ENCODE data around the gene PGC. TPM values are rescaled to one million over a fixed set of nuclear protein-coding genes. Genes with fewer than 3 reads are reported as not detected.
"Not testable (repeated sequence)": the region's sequence is repeated elsewhere in the genome, so short reads cannot be mapped to it uniquely, and the experiment has no call there.

PGC gene
- total RNA-seq, 1 donor from 2014 or later: not detected

GRCh38 chr6:41779336-41779735, 32.1 kb upstream of the PGC start:
- DNase-seq (no peak), ATAC-seq (ENCODE audit: poor library complexity) (no peak)
- intact Hi-C loops (cut with DNase I): loop anchor here (5.0 to 10.0 kb wide), 3 partner anchors 175 to 385 kb away; no protein-coding TSS in a partner anchor

- DNase-seq (no peak), ATAC-seq (ENCODE audit: poor library complexity) (no peak)
- intact Hi-C loops (cut with DNase I): loop anchor here (5.0 to 10.0 kb wide), 3 partner anchors 174 to 386 kb away; no protein-coding TSS in a partner anchor
Observed at GRCh38 chr6:41778895-41779294, 31.7 kb upstream of the PGC start.

- DNase-seq (no peak), ATAC-seq (ENCODE audit: poor library complexity) (no peak)
- intact Hi-C loops (cut with DNase I): loop anchor here (5.0 to 10.0 kb wide), 3 partner anchors 173 to 387 kb away; no protein-coding TSS in a partner anchor
Observed at GRCh38 chr6:41777551-41778285, 30.5 kb upstream of the PGC start.

- ATAC-seq (ENCODE audit: poor library complexity) (no peak), DNase-seq (peak; percentile 30)
- intact Hi-C loops (cut with DNase I): loop anchor here (5.0 to 10.0 kb wide), 3 partner anchors 171 to 389 kb away; no protein-coding TSS in a partner anchor
Observed at GRCh38 chr6:41775293-41775882, 28.2 kb upstream of the PGC start.

GRCh38 chr6:41774841-41775240, 27.6 kb upstream of the PGC start:
- DNase-seq (peak; percentile 26), ATAC-seq (ENCODE audit: poor library complexity) (no peak)
- intact Hi-C loops (cut with DNase I): loop anchor here (5.0 to 10.0 kb wide), 3 partner anchors 170 to 390 kb away; no protein-coding TSS in a partner anchor

GRCh38 chr6:41771058-41771983, 24.1 kb upstream of the PGC start:
- intact Hi-C loops (cut with DNase I): loop anchor here (10.0 kb wide), 2 partner anchors 167 to 393 kb away; no protein-coding TSS in a partner anchor
- DNase-seq (peak; percentile 31), ATAC-seq (ENCODE audit: poor library complexity) (no peak)

GRCh38 chr6:41770381-41771057, 23.3 kb upstream of the PGC start:
- DNase-seq (peak; percentile 36), ATAC-seq (ENCODE audit: poor library complexity) (no peak)
- intact Hi-C loops (cut with DNase I): loop anchor here (10.0 kb wide), 2 partner anchors 166 to 394 kb away; no protein-coding TSS in a partner anchor

- intact Hi-C loops (cut with DNase I): no loop called here
- ATAC-seq (ENCODE audit: poor library complexity) (no peak), DNase-seq (peak; percentile 9)
Observed at GRCh38 chr6:41769376-41769775, 22.2 kb upstream of the PGC start.

GRCh38 chr6:41768545-41769308, 21.5 kb upstream of the PGC start:
- peak; percentile 36 for DNase-seq
- intact Hi-C loops (cut with DNase I): no loop called here
- ATAC-seq (ENCODE audit: poor library complexity): peak; percentile 6

GRCh38 chr6:41767112-41767833, 20.1 kb upstream of the PGC start:
- intact Hi-C loops (cut with DNase I): no loop called here
- ATAC-seq (ENCODE audit: poor library complexity) (peak; percentile 86), DNase-seq (peak; percentile 57)

- ATAC-seq (ENCODE audit: poor library complexity); intact Hi-C loops (cut with DNase I): not testable (repeated sequence)
- peak; percentile 4 for DNase-seq
Observed at GRCh38 chr6:41766043-41766664, 19.0 kb upstream of the PGC start.

- intact Hi-C loops (cut with DNase I): no loop called here
- DNase-seq: no peak
- no peak for ATAC-seq (ENCODE audit: poor library complexity)
Observed at GRCh38 chr6:41763470-41763869, 16.3 kb upstream of the PGC start.

- no peak for ATAC-seq (ENCODE audit: poor library complexity)
- intact Hi-C loops (cut with DNase I): no loop called here
- DNase-seq: no peak
Observed at GRCh38 chr6:41759905-41760579, 12.8 kb upstream of the PGC start.

GRCh38 chr6:41759106-41759904, 12.1 kb upstream of the PGC start:
- intact Hi-C loops (cut with DNase I): no loop called here
- DNase-seq (no peak), ATAC-seq (ENCODE audit: poor library complexity) (no peak)

GRCh38 chr6:41758641-41759035, 11.4 kb upstream of the PGC start:
- DNase-seq: no peak
- ATAC-seq (ENCODE audit: poor library complexity): no peak
- intact Hi-C loops (cut with DNase I): no loop called here
